ENCODE data around the gene ATP6V0E2.

ATP6V0E2 gene

DNA sequence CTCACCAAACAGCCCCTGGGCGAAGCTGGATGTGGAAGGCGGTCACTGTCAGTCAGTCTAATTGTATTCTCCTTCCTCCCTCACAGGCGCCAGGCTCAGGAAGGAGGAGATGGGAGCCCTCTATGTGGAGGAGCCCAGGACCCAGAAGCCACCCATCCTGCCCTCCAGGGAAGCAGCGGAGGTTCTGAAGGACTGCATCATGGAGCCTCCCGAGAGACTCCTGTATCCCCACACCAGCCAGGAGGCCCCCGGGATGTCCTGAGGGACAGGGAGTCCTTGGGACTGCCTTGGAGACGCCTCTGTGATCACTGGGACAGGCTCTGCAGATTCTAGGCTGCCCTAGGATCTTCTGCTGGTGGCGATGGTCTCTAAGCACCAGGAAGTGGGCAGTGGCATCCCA is 9.7 kb upstream of the ATP6V0E2 start:
- FAIRE-seq: no peak

GRCh38 chr7:149864751-149865150 is 9.0 kb upstream of the ATP6V0E2 start:
- FAIRE-seq: no peak

- no peak for FAIRE-seq
Observed at GRCh38 chr7:149865437-149865836, 8.3 kb upstream of the ATP6V0E2 start.

- no peak for FAIRE-seq
Observed at GRCh38 chr7:149866139-149866778, 7.5 kb upstream of the ATP6V0E2 start.

GRCh38 chr7:149866779-149867447 is 6.9 kb upstream of the ATP6V0E2 start:
- FAIRE-seq: no peak

DNA sequence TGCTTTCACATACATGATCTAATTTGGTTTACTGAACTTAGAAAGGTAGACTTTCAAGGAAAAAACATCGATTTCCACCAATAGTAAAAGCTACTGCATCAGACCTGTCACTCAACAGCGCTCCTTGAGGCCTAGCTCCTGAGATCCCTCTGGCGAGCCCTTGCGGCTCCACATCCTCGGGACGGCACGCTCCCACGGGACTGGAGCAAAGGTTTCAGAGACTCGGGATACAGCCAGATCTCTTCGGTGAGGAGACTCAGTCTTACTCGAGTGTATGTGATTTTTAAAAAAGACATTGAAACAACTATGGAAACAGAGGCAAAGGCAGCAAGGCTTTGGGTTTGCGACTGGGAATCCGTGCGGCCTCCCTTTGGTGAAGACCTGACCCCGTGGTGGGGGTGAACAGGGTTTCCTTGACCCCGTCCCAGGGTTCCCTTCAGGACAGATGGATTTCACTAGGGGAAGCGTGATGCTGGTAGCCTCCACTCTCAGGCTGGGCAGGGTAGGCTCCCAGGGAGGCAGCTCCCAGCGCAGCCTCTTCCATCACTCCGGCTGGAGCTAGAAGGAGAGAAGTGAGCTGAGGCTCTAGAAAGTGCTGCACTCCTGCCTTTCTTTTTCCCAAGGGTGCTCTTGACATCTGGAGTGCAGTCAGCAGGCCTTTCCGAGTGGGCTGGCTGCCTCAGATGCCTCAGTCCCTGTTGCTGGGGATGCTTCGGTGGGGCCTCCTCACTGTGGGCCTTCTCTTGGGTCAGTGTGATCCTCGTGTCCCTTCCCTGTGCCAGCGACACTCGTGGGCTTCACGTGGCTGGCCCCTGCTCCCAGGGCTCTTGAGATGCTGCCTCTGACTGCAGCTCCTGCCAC is 5.8 kb upstream of the ATP6V0E2 start:
- FAIRE-seq: no peak

DNA sequence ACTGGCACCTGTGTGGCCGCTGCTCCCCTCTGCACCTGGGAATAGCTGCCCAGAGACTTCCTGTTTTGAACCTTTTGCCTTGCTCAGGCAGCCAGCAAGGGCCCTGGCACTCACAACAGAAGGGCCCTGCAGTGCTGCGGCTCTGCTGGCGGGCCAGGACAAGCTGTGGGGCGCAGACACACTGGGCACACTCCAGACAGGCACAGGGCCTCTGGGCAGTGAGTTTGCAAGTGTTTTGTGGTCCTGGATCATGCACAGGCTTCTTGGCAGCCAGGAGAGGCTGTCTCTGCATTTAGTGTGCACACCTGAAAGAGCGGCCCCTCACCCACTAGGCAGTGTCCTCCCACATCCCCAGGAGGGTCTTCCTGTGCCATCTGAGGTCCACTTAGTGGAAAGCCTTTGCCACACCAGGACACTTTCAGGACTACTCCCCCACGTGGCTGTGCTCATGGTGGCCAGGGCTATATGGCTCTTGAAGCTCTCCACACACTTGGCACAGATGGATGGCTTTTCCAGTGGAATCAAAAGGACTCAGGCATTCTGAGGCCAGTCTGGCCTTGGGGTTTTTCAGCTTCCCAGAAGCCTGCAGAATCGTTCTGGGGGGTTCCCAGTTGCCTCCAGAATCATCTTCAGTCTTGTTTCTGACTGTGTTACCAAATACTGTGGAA is 5.0 kb upstream of the ATP6V0E2 start:
- no peak for FAIRE-seq

DNA sequence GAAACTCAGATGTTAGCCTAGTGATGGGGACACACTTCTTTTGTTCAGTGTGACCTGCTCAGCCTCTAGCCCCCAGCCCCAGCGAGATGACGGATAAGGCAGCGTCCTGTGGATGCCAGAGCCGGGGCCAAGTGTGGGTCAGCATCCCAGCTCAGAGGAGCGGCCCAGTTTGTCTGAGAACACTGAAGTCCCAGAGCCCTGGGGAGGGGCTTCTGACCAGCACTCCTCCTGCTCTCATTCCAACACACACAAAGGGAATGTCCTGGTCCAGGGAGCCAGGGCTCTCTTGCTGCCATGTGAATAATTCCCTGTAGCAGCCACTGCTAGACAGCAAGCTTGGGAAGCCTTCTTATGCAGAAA is 4.5 kb upstream of the ATP6V0E2 start:
- FAIRE-seq: no peak

DNA sequence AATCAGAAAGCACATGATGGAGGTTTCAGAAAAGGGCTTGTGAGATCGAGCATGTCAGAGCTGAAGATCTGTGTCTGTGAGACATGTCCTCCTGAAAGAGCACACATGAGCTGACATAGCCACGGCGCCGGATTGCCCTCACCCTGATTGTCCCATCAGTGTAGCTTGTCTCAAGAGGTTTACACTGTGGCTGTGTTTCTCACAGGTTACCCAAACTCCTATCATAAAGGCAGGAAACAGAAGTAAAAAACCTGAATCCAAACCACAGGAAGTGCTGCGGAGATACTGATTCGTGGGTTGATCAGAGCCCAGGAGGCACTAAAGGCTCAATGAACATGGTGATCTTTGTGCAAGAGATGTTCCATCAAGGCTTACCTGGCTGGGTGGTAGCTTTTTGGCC is 3.9 kb upstream of the ATP6V0E2 start:
- no peak for FAIRE-seq

- no peak for FAIRE-seq
Observed at GRCh38 chr7:149870274-149870673, 3.5 kb upstream of the ATP6V0E2 start.

DNA sequence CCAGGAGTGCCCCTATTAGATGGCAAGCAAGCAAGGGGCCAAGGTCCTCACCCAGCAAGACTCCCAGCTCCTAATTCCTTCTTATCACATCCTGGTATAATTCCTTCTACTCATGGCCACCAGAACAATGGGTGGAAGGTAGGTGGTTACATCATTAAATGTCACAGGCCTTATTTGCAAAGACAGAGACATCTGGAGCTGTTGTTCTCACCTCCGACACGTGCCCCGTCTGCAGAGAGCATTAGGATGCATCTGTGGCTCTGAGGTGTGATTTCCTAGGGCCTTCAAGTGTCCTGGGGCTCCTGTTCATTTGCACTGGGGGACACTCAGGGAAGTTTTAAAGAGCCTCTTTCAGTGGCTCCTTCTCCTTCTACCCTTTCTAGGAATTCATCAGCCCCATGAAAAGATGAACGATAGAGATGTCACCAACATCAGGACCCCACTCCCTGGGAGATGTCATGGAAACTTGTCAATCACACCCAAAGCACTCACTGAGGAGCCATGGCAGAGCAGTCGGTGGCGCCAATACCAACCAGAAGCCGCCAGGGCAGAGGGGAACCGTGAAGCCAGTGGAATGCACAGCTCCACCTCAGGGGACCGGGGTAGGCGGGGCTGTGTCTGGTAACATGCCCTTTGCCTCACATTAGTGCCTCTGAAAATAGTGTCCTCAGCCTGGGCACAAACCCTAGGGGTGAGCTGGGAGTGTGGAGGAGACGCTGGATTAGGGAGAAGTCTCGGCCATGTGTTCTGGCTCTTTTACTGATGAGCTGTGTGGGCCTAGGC is 2.9 kb upstream of the ATP6V0E2 start:
- FAIRE-seq: no peak

- no peak for FAIRE-seq
Observed at GRCh38 chr7:149871576-149871975, 2.2 kb upstream of the ATP6V0E2 start.

GRCh38 chr7:149872419-149873073 is 1.2 kb upstream of the ATP6V0E2 start:
- FAIRE-seq: peak; percentile 81

- FAIRE-seq: no peak
Observed at GRCh38 chr7:149873970-149874643, 338 bp downstream of the ATP6V0E2 start.

- no peak for FAIRE-seq
Observed at GRCh38 chr7:149874644-149875028, 867 bp downstream of the ATP6V0E2 start.

- no peak for FAIRE-seq
Observed at GRCh38 chr7:149875396-149875795, 1.6 kb downstream of the ATP6V0E2 start.

- no peak for FAIRE-seq
Observed at GRCh38 chr7:149877890-149878522, 4.2 kb downstream of the ATP6V0E2 start.

- FAIRE-seq: no peak
Observed at GRCh38 chr7:149878523-149878921, 4.8 kb downstream of the ATP6V0E2 start.

GRCh38 chr7:149879271-149879743 is 5.5 kb downstream of the ATP6V0E2 start:
- no peak for FAIRE-seq

- FAIRE-seq: no peak
Observed at GRCh38 chr7:149879766-149880637, 6.2 kb downstream of the ATP6V0E2 start.

Measured in A204.1 (cell line).